Activated T-cell treated with anti-CD3 and anti-CD28 coated beads for 24 hours (primary cell): ENCODE measurements around the gene HBP1.
"Not testable (repeated sequence)": the region's sequence is repeated elsewhere in the genome, so short reads cannot be mapped to it uniquely, and the experiment has no call there.

Experiments
- DNase-seq: peaks from one replicate; pipeline ENCODE4 v3.0.0-alpha.2; 2020; ENCODE audit warnings: low read depth

HBP1 gene

DNA sequence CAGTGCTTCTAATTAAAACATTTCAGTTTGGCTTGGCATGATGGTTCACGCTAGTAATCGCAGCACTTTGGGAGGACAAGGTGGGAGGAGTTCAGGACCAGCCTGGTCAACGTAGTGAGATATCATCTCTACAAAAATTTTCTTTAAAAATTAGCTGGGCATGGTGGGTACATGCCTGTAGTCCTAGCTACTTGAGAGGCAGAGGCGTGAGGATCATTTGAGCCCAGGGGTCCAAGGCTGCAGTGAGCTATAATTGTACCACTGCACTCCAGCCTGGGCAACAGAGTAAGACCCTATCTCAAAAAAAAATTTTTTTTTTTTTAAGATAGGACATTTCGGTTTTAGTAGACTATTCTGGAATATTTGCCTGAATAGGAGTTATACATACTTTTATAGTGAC lies 12.4 kb downstream of the HBP1 start:
- DNase-seq = no peak

DNA sequence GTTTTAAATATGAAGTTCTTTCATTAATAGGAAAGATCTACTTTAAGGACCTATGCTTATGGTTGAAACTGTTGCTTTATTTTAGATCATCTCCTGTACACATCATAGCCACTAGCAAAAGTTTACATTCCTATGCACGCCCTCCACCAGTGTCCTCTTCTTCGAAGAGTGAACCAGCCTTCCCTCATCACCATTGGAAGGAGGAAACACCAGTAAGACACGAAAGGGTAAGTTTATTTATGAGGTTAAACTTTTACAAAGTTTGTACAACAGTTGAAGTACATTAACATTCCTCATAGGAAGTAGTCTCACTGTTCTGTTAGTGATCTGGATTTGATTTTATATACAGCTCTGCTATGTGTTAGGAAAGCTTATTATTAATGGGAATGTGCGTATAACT lies 16.9 kb downstream of the HBP1 start:
- no peak for DNase-seq

DNA sequence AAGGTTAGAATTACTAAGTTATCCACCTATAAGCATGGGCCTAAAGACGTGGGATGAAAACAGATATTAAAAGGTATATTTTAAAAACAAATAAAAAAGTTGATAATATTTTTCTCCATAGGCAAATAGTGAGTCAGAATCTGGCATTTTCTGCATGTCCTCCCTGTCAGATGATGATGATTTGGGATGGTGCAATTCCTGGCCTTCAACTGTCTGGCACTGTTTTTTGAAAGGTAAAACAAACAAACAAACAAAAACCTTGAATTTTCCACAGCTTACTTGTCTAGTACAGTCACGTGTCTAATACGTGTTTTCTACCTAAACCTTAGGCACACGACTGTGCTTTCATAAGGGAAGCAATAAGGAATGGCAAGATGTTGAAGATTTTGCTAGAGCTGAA lies 17.4 kb downstream of the HBP1 start:
- DNase-seq = no peak

DNA sequence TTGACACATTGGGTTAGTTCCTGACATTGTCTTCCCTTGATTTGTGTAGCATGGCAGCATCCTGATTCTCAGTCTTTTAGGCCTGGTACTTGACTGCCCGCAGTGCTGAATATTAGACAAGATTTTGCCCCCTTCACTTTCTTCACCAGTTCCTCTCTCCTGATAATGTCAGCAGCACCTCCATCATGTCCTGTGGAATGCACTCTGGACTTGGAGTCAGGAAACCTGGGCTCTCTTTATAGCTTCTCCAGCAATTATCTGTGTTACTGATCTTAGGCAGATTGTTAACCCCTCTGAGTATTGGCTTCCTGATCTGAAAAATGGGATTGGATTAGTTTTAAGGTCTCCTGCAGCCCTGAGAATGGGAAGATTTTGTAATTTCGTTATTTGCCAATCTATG lies 19.0 kb downstream of the HBP1 start:
- no peak for DNase-seq

DNA sequence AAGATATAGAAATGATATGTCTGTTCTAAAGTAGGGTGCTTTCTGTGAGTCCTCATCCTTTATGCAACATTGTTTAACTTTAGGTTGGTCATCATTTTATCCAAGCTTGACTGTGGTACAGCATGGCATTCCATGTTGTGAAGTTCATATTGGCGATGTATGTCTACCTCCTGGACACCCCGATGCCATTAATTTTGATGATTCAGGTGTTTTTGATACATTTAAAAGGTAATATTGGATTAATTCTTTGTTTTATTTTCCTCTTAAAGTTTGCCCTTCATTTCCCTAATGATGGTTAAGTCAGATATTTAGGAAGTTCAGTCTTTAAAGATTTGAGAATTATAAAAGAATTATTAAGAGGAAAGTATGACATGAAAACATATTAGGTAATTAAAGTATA lies 21.3 kb downstream of the HBP1 start:
- DNase-seq = no peak

DNA sequence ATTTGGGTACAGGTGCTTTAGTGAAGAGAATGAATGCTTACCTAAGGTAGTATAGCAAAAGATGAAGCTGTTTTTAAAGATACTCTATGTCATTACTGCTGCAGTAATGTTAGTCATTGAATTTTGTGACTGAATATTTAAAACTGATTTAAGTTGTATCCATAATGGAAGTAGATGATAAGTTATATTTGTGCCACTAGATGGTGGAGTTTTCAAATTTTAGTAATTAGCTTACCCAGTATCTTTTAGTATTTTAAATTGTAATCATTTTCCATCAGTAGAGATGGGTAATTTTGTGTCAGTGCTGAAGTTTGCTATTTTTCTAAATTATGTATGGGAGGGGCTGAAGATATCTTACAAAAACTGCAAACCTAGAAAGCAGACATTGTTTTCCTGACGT lies 25.2 kb downstream of the HBP1 start:
- DNase-seq = no peak

DNA sequence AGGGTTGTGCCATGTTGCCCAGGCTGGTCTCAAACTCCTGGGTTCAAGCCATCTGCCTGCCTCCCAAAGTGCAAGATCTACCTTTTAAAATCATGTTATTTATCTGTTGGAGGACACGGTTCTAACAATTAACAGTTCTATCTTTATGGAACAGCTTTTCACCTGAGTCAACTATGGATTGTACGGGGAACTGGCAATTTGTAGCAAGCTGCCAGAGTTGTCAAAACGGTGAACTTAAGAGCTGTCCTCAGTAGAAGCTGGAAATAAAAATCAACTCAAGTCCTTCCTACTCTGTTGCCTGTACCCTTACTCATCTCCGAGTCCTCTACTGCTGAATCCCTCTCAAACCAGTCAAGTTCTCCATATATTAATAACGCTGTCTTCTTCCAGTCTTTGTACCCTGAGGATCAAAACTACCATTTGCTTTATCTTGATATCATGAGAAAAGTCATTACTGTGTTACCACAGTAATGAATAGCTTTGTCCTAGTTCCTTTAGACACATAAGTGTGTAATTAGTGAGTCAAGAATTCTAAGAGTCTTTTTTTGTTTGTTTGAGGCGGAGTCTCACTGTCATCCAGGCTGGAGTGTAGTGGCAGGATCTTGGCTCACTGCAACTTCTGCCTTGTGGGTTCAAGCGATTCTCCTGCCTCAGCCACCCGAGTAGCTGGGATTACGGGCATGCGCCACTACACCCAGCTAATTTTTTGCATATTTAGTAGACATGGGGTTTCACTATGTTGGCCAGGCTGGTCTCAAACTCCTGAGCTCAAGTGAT lies 28.2 kb downstream of the HBP1 start:
- DNase-seq = no peak

DNA sequence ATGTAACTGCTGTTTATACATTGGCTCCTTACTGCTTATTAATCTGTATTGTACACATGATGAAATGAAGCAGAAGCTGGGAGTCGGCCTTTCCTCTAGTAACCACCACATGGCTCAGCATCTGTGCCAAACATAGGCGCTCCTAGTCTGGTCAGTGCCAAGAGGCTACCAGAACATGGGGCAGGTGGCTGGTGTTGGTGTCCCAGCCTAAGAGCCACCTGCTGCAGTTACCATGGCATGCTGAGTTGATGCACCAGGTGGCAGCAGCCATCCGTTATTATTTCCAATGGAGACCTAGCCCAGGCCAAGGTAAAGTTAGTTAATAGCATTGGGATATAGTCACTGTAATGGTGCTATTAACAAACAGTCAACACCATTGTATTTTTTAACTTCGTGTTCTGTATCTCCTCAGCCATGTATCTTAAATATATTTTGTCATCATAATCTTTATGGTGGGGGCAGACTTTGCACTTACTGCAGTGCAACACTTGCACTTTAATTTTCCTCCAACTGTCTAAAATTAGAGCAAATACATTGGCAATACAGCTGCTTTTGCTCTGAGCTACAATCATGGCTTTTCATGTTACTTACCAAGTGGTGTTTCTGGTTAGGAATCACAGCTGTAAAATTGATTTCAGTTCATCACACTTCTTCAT lies 33.1 kb downstream of the HBP1 start:
- no peak for DNase-seq

DNA sequence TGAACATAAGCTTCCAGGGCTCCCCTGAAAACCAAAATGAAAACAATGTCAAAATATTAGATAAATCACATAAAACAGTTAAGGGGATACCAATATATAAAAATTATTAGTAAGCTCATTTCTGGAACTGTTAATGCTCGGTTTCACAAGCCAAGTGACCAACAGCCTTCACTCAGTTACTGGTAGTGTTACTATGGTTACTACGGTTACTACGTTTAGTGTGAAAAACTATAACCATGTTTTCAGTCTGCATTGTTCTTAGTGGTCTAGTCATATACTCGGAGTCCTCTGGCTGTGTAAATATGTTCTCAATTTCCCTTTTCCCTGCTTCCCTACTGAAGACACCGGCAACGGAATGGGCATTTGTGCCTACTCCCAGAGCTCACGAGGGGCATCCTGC lies 34.8 kb downstream of the HBP1 start:
- no peak for DNase-seq

DNA sequence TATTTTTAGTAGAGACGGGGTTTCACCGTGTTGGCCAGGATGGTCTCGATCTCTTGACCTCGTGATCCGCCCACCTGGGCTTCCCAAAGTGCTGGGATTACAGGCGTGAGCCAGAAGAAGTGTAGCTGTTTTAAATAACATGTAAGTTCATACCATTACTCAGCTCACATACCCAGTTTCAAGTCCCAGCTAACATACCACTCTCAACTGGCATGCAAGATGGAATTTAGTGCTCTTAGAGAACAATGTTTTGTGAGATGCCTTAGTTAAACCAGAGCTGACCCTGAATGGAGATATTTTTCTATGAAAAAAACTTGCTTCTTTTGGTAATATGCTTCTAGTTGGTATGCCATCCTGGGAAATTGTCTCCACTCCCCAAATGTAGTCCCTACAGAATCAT lies 37.3 kb downstream of the HBP1 start:
- DNase-seq = no peak

DNA sequence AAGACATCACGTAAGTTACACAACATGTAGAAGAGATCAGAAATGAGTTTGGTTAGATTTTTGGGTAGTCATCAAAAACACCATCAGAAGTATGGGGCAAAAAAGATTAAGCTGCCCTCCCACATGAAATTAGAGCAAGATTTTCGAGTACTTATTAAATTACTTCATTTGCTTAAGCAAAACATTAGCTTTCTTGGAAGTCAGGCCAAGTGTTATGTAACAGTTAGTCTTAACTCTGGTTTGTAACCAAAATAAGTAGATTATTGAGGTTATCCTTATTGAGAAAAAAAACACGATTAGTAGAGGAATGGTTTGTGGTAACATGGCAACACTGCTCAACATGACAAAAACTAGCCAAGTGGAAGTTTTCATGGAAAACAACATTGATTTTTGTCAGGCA lies 37.9 kb downstream of the HBP1 start:
- no peak for DNase-seq

DNA sequence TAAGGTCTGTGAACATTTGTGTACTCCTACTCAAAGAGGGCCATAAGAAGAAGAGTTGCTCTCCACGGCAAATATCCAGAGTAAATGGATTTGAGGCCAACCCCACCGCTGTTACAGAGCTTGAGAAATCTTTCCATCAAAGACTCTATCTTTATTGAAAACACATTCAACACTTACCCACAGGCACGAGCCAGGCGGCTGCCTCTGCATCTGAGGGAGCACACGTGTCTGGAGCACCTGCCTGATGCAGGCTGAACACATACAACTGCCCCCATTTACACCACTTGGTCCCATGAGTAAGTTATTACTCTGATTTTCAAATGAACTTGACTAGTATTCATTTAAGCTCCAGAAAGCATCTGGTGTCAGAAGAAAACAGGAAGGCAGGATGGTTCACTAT lies 38.7 kb downstream of the HBP1 start:
- no peak for DNase-seq

DNA sequence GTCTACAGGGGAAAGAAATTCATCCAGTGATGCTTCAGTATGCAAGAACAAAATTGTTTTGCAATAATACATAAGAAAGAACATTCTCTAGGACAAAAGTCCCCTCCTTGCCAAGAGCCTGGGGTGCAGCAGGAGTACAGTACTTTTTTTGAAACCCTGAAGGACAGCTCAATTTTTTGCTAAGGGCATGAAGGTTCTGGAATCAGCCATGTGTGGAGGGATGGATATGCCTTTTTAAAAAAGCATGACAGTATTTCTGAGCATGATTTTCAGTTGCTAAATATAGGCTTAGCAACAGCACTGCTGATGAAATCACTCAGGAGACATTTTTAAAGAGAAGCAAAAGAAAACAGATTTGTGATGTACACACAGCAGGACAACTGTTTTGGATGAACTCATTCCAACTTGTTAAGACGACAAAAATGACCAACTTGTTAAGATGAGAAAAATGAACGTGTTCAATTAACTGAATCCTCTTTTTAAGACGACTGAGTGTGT lies 39.3 kb downstream of the HBP1 start:
- DNase-seq = no peak

DNA sequence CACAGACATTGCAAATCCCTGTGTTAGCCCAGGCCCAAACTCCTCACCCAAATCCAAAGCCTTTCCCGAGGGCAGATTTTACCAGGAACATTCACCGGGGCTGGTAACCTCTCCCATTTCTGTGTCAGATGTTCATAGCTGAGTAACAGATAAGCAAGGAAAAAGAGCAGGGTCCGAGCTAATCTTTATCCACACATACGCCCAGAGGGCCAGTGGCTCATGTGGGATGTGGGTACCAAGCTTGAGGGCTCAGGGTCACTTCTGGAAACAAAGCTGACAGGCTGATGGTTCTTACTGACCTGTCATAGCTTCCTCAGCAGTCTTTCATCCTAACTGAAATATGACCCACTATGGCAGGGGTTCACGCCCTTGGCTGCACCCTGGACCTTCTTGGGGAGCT lies 39.8 kb downstream of the HBP1 start:
- DNase-seq = no peak

DNA sequence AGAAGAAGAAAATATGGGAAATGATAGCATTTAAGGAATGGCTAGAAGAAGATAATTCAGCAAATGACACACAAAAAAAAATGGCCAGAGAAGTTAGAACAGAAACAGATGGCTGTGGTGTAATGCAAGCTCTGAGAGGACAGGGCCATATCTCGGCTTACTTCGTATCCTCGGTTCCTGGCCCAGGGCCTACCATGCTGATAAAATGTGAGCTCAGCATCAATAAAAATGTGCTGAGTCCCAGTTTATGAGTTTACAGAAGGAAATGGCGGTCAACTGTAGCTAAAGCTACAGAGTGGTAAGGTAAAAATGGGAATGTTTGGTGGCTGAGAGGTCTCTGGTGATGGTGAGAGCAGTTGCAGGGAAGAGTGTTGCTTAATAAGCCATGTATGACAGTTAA lies 40.8 kb downstream of the HBP1 start:
- no peak for DNase-seq

DNA sequence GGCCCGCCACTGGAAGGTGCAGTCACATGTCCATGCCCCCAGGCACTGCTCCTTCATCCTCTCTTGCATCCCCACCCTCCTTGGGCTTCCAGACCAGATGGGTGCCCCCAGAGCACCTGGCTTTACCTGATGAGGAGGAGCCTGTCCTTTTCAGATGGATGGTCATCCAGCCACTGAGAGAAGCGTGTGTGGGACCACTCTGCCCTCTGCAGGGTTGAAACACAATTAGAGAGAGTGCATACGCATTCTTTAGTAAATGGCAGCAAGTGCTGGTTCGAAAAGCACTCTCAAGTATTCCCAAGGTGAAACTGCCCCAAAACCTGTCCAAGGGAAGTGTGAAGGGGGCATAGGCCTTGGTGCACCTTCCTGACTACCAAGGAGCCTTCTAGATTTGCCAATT lies 41.6 kb downstream of the HBP1 start:
- DNase-seq = no peak

DNA sequence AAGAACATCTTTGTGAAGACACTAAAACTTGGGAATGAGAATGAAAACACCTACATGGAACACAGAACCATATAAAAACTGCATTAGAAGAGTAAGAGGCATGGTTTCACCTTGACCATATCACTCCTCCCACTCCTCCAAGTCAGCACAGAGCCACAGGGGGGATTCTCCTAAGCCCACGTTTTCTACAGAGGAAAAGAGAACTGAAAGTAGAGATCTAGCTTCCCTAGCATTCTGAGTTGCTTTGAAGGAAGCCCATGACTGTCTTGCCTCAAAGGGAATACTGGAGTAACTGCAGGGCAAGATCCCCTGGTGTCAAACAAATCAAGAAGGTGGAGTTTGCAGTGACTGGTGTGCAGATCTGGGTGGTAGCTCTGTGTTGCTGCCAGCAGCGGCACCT lies 43.9 kb downstream of the HBP1 start:
- DNase-seq = no peak

DNA sequence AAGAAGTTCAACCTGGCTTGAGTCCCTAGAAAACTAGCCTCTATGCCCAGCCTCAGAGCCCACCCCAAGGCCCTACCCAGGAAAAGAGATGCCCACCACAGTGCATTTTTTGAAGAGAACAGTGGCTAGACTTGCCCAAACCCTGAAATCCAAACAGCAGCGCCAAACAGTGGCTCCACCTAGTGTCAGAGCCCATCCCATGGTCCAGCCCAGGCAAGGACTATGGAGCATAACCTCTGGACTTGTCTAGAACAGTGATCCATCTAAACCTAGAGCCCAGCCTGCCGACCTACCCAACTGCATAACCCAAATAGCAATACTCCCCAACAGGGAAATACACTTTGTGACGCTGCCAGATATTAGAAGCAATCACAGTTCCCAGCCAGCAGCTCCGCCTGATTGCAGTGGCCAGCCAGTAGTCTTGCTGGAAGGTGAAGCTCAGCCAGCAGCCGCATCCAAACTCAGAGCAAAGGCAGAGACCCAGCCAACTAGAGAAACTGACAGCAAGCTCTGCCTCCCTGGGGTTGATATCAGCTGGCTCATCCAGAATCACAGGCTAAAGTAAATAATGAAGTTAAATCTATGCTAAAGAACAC lies 44.5 kb downstream of the HBP1 start:
- DNase-seq = no peak

DNA sequence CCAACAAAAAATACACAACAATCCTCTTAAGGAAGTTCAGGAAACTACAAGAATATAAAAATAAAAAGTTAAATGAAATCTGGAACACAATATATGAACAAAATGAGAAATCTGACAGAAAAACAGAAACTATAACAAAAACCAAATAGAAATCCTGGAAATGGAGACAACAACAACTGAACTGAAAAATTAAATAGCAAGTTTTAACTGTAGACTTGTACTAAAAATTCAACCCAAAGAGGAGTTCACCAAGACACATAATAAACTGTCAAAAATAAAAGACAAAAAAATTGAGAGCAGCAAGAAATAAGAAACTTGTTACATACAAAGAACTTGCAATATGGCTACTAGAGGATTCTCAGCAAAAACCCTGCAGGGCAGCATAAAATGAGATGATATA lies 45.1 kb downstream of the HBP1 start:
- DNase-seq = no peak

DNA sequence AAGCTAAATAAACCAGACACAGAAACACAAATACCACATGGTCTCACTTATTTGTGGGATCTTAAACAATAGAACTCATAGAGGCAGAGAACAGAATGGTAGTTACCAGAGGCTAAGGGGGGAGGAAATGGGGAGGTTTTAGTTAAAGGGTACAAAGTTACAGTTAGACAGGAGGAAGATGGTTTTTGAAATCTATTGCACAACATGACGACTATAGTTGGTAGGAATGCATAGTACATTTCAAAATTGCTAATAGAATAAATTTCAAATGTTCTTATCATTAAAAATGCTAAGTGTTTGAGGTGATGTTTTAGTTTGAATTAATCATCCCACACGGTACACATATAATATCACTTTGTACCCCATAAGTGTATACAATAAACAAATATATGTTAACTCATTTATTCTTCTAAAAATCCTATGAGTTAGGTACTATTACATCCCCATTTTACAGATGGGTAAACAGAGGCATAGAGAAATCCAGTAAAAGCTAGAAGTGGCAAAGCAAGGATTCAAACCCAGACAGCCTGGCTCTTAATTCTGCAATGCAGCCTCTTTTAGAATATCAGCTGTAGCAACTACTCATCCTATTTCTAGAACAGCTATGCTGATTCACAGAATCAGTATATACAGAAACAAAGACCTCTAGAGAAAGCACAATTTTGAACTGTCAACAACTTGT lies 50.9 kb downstream of the HBP1 start:
- DNase-seq = no peak

DNA sequence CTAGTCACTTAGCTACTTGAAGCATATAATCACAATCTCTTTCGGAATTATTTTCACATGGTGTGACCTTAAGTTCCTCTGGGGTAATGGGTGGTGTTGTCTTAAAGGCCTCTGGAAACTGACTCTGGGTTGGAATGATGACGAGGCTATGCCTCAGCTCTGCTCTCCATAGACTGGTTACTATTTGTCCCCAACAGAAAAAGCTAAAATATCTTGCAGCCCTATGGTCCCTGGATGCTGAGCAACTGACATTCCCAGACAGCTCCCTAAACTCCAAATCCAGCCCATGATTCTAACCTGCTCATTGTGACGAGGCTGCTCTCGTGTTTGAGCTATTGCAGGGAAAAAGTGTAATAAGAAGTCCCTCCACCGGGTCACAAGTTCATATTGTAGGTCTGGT lies 51.6 kb downstream of the HBP1 start:
- DNase-seq = no peak

DNA sequence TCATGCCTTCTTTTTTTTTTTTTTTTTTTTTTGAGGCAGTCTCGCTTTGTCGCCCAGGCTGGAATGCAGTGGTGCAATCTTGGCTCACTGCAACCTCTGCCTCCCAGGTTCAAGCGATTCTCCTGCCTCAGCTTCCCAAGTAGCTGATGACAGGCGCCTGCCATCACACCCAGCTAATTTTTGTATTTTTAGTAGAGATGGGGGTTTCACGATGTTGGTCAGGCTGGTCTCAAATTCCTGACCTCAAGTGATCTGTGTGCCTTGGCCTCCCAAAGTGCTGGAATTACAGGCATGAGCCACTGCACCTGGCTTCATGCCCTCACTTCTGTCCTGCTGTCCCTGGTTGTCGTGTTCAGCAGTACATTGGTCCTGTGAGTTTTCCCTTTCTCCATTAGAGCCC lies 52.0 kb downstream of the HBP1 start:
- not testable (repeated sequence) for DNase-seq
